CD1c-positive myeloid dendritic cell (primary cell): ENCODE measurements around the gene CD58.
A peak's percentile ranks its signal among the peaks of the same experiment; 100 is the strongest.
"Not testable (repeated sequence)": the region's sequence is repeated elsewhere in the genome, so short reads cannot be mapped to it uniquely, and the experiment has no call there.

Experiments
- DNase-seq: peaks from one replicate; pipeline ENCODE4 v3.0.0-alpha.2; 2016; ENCODE audit errors: extremely low spot score

CD58 gene, protein sequence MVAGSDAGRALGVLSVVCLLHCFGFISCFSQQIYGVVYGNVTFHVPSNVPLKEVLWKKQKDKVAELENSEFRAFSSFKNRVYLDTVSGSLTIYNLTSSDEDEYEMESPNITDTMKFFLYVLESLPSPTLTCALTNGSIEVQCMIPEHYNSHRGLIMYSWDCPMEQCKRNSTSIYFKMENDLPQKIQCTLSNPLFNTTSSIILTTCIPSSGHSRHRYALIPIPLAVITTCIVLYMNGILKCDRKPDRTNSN

GRCh38 chr1:116570358-116571214 lies at the start of gene CD58:
TSS of gene CD58 (minus strand) at chr1:116571026. CDS start at chr1:116570972, 54 bp downstream.
- peak; percentile 96 for DNase-seq

- not testable (repeated sequence) for DNase-seq
Observed at GRCh38 chr1:116620392-116620791, 49.6 kb upstream of the CD58 start.

- not testable (repeated sequence) for DNase-seq
Observed at GRCh38 chr1:116619106-116619505, 48.3 kb upstream of the CD58 start.

DNA sequence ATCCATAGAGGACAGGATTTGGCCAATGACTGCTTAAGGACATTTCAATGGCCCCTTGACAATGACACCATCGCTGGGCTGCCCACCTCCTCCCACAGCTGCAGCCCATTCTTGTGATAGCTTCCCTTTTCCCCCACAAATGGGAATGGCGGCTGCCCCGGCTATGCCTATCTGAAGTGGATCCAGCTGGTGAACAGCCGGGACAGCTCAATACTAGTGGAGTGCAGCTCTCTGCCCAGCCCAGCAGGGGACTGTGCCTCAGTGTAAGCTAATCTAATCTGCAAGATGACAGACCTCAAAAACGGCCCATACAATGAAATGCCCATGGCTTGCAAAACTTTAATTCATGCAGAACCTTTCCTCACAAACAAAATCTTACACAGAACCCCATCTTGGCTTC lies 47.0 kb upstream of the CD58 start:
- not testable (repeated sequence) for DNase-seq

GRCh38 chr1:116613825-116614224 lies 43.0 kb upstream of the CD58 start:
- not testable (repeated sequence) for DNase-seq

GRCh38 chr1:116609801-116610371 lies 39.1 kb upstream of the CD58 start:
- DNase-seq = not testable (repeated sequence)

GRCh38 chr1:116608841-116609240 lies 38.0 kb upstream of the CD58 start:
- DNase-seq = not testable (repeated sequence)

- not testable (repeated sequence) for DNase-seq
Observed at GRCh38 chr1:116608151-116608550, 37.3 kb upstream of the CD58 start.

DNA sequence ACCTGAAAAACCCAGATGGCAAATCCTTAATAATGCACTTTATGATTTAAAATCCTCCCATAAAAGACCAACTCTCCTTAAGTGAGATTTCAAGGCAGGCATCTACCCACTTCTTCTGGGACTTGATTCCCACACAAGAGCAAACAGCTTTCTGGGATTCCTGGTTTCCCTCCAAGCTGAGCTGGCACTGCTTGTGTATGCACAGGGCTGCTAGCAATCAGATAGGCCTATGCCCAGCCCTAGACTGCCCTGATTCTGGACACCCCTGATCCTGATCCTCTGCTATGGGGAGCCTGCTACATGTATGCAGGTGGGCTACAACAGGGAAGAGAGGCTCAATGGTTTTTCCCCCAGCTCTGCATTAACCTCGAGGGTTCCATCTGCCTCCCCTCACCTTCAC lies 36.6 kb upstream of the CD58 start:
- not testable (repeated sequence) for DNase-seq

GRCh38 chr1:116606067-116606466 lies 35.2 kb upstream of the CD58 start:
- peak; percentile 80 for DNase-seq

GRCh38 chr1:116605315-116605714 lies 34.5 kb upstream of the CD58 start:
- DNase-seq = no peak

DNA sequence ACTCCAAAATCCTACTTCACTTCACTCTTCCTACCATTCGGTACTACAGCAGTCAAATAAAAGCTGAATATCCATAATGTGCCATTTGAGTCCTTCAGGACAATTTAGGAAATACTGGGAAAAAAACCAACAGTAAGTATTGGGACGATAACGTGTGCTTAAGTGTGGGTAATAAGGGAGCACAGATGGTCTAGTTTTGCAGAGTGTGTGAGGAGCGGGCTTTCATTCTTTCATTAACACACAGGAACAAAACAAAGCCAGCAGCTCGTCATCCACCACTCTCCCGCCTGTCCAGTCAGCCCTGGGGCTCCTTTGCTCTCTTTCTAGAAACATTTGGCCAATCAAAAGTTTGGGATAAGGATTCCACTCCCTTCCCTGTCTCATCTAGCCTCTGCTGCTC lies 33.6 kb upstream of the CD58 start:
- not testable (repeated sequence) for DNase-seq

DNA sequence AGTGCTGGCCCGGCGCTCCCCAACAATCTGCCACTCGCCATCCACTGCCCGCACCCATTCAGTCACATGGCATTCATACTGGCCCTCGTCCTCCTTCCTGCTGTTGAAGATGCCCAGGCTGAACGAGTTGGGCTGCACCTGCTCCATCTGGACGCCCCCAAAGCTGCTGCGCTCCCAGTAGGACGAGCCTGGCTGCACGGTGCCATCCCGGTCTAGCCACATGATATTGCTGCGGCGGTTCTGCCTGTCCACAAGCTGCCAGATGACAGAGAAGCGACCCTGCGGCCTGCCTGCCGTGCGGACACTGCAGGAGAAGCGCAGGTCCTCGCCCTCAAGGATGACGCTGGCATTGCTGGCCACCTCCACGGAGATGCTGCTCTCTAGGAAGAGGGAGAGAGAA lies 32.8 kb upstream of the CD58 start:
- not testable (repeated sequence) for DNase-seq

DNA sequence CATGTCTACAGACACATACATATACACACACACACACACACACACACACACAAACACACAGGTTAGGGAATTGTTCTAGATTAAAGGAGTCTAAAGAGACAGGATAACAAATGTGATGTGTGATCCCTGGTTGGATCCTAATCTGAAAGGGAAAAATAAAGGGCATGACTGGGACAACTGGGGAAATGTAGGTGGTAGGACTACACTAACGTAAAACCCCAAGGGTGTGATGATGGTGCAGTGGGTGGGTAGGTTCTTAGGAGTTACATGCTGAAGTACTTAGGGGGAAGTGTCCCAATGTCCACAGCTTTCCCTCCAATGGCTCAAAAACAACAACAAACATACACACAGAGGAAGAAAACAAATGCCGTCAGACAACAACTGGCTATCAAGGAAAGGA lies 28.5 kb upstream of the CD58 start:
- DNase-seq = not testable (repeated sequence)

DNA sequence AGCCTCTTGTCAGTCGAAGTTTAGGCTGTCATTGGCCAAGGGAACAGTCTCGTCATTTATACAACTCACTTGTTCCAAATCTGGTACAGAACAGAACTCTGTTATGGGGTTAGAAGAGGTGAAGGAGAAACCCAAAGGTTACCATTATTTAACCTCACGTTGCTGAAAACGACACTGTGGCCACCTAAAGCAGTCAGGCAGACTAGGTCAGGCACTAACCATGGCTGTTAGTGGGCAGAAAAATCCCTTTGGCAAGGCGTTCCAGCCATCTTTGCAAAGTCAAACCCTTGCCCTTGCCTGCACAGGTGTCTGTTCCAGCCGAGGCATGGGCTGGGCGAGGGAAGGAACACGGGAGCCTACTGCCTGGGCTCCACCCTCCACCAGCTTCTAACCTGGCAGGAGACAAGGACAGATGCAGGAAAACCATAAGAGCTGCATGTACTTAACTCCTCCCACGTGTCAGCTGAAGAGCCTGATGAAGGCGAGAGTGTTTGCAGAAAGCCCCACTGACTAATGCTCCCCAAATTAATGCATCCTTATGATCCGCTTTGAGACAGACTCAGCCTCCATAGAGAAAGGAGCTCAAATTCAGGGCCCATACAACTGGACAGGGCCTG lies 27.7 kb upstream of the CD58 start:
- DNase-seq = not testable (repeated sequence)

DNA sequence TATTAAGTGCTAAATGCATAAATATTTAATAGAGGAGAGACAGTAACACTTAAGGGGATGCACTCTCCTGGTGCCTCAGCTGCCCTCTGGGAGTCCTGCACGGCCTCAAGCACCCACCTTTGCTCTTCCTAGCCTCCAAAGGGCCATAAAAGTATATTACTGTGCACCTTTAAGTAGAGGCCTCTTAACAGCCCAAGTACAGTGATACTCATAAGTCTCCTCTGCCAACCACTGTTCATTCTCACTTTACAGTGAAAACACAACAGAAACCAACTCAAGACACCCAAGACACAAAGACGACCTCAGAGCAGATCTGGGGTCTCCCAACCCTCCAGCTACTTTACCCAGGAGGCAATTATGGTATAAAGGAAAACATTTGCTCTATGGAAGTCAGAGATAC lies 26.6 kb upstream of the CD58 start:
- not testable (repeated sequence) for DNase-seq

GRCh38 chr1:116596742-116597307 lies 26.0 kb upstream of the CD58 start:
- peak; percentile 32 for DNase-seq

- DNase-seq = peak; percentile 48
Observed at GRCh38 chr1:116595946-116596741, 25.3 kb upstream of the CD58 start.

GRCh38 chr1:116595065-116595840 lies 24.4 kb upstream of the CD58 start:
- not testable (repeated sequence) for DNase-seq

DNA sequence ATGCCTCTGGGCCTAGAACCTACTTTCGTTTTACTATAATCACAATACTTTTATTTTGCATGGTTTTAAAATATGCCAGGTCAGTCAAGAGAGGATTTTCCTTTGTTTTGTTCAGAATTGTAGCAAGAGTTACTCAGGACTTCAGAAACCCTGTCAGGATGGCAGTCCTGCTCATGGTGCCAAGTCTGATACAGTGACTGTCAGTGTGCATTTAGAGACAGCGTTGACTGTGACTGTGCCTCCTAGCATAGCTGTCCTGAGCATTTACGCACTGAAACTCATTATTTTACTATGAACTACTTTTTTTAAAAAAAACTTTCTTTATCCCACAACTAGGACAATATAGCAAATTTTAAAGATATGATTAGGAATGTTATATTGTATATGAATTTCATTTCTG lies 23.2 kb upstream of the CD58 start:
- DNase-seq = not testable (repeated sequence)
